ENCODE results near the gene LRP8. TPM values are rescaled to one million over a fixed set of nuclear protein-coding genes. Genes with fewer than 3 reads are reported as not detected.
"Not testable (repeated sequence)": the region's sequence is repeated elsewhere in the genome, so short reads cannot be mapped to it uniquely, and the experiment has no call there.

LRP8 gene
- total RNA-seq, 2 experiments from 2014 or later: 65.1 to 82.5 TPM

DNA sequence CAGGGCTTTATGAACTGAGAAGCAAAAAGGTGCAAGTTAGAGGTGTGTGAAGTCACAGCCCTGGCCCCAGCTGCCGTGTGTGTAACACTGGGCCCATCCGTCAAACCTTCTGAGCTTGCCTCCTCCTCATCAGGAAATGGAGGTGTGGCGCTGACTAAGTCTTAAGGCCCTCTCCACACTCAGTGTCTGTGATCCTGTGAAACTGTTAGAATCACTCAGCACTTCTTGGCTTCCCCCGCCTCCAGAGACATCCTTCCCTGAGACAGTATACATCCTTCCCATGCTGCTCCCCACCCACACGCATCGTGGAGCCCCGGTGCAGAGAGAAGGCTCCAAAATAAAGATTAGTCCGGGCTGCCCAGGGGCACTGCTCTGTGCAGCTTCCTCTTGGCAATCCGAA lies 33.3 kb downstream of the LRP8 start:
- CTCF ChIA-PET: interaction anchor here (2.1 kb wide), 1 partner anchor 99 kb away, joined by 7 read pairs; no protein-coding TSS in a partner anchor
- DNase-seq (peak; percentile 55), ATAC-seq (peak; percentile 74)
- H3K4me3 Mint-ChIP-seq: no peak overlapping the region
- H3K27ac Mint-ChIP-seq: peak overlapping the region; percentile 69
- no peaks in the 10 kb centered on the region for H3K9me3 Mint-ChIP-seq (ENCODE audit: low read depth)
- no peaks in the 10 kb centered on the region for H3K36me3 Mint-ChIP-seq
- no peaks in the 10 kb centered on the region for H3K27me3 Mint-ChIP-seq
- peaks cover 37% of the 10 kb centered on the region for H3K4me1 Mint-ChIP-seq

DNA sequence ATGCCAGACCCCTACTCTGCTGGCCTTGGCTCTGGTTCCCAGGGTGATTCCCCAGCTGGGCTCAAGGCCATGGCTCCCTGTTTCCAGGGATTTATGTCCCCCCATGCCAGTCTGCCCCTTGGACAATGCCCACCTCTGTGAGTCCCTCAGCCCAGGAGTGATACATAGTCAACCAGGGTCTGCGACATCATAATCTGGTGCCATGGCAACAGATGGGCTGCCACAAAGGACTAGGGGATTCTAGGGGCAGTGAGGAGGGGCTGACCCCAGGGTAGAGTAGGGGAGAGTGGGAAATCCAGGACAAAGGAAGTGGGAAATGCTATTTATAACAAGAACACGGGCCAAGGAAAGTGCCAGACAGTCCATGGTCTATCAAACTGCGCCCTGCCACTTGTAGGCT lies 33.8 kb downstream of the LRP8 start:
- H3K4me1 Mint-ChIP-seq: peaks cover 37% of the 10 kb centered on the region
- H3K4me3 Mint-ChIP-seq: no peak overlapping the region
- CTCF ChIA-PET: interaction anchor here (0.6 kb wide), 1 partner anchor 150 kb away, joined by 4 read pairs; no protein-coding TSS in a partner anchor
- ATAC-seq (no peak), DNase-seq (no peak)
- peak overlapping the region; percentile 5 for H3K27ac Mint-ChIP-seq
- H3K27me3 Mint-ChIP-seq: no peaks in the 10 kb centered on the region
- no peaks in the 10 kb centered on the region for H3K9me3 Mint-ChIP-seq (ENCODE audit: low read depth)
- H3K36me3 Mint-ChIP-seq: no peaks in the 10 kb centered on the region

DNA sequence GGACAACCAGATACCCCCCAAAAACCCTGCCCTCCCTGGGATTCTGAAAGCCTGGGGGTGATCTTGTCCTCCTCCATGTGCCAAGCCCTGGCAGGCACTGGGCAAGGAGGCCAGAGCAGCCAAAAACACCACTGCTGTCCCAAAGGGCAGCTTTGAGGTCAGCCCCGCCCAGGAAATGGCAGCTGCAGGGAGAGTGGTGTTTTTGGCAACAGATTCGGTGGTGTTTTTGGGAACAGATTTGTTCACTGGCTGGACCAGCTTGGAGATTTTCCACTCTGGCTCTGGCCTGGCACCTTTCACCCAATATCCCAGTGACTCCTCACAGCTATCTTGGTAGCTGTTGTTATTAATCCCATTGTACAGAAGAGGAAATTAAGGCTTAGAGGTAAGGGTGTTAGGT lies 34.7 kb downstream of the LRP8 start:
- peaks cover 34% of the 10 kb centered on the region for H3K4me1 Mint-ChIP-seq
- CTCF ChIA-PET: interaction anchor here (0.7 kb wide), 1 partner anchor 97 kb away, joined by 3 read pairs; no protein-coding TSS in a partner anchor
- no peaks in the 10 kb centered on the region for H3K27me3 Mint-ChIP-seq
- ATAC-seq (no peak), DNase-seq (no peak)
- H3K9me3 Mint-ChIP-seq (ENCODE audit: low read depth): no peaks in the 10 kb centered on the region
- peak overlapping the region; percentile 71 for H3K27ac Mint-ChIP-seq
- H3K4me3 Mint-ChIP-seq: no peak overlapping the region
- H3K36me3 Mint-ChIP-seq: no peaks in the 10 kb centered on the region

DNA sequence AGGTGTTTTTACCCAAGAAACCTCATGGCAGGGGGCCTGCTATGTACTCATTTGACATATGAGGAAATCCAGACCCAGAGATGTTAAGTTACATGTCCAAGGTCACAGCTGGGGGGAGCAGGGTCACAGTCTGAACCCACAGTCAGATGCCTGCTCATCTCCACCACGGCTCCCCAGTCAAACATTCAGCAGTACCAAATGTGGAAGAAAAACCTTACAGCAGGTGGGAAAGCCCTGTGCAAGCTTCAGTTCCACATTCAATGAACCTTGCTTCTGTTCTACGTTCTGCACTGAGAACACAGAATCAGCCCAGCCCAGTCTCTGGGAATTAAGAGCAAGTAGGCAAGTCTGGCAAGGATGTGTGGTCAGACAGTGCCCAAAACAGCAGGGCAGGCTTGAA lies 35.2 kb downstream of the LRP8 start:
- peaks cover 34% of the 10 kb centered on the region for H3K4me1 Mint-ChIP-seq
- peak overlapping the region; percentile 71 for H3K27ac Mint-ChIP-seq
- no peaks in the 10 kb centered on the region for H3K27me3 Mint-ChIP-seq
- no peaks in the 10 kb centered on the region for H3K9me3 Mint-ChIP-seq (ENCODE audit: low read depth)
- H3K36me3 Mint-ChIP-seq: no peaks in the 10 kb centered on the region
- no peak overlapping the region for H3K4me3 Mint-ChIP-seq
- ATAC-seq (no peak), DNase-seq (no peak)
- CTCF ChIA-PET: interaction anchor here (0.7 to 2.1 kb wide), 3 partner anchors 76 to 101 kb away, joined by 3 to 12 read pairs (median 3); no protein-coding TSS in a partner anchor

DNA sequence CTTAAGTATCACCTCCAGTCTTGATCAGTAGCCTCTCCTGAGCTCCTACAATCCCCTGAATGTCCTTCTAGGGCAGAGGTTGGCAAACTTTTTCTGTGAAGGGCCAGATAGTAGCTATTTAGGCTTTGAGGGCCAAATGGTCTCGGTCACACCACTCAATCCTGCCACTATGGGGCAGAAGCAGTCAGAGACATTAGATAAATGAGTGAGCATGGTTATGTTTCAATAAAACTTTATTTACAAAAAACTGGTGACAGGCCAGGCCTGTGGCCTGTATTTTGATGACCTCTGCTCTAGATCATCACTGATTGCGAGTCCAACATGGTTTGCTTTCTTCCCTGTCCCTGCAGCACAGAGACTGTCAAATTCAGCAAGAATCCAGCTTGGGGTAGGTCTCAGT lies 36.3 kb downstream of the LRP8 start:
- peak overlapping the region; percentile 12 for H3K27ac Mint-ChIP-seq
- DNase-seq (no peak), ATAC-seq (no peak)
- peaks cover 38% of the 10 kb centered on the region for H3K4me1 Mint-ChIP-seq
- CTCF ChIA-PET: interaction anchor here (0.6 to 2.1 kb wide), 7 partner anchors 8 to 105 kb away, joined by 3 to 12 read pairs (median 3); no protein-coding TSS in a partner anchor
- H3K36me3 Mint-ChIP-seq: no peaks in the 10 kb centered on the region
- H3K4me3 Mint-ChIP-seq: no peak overlapping the region
- H3K27me3 Mint-ChIP-seq: no peaks in the 10 kb centered on the region
- no peaks in the 10 kb centered on the region for H3K9me3 Mint-ChIP-seq (ENCODE audit: low read depth)

DNA sequence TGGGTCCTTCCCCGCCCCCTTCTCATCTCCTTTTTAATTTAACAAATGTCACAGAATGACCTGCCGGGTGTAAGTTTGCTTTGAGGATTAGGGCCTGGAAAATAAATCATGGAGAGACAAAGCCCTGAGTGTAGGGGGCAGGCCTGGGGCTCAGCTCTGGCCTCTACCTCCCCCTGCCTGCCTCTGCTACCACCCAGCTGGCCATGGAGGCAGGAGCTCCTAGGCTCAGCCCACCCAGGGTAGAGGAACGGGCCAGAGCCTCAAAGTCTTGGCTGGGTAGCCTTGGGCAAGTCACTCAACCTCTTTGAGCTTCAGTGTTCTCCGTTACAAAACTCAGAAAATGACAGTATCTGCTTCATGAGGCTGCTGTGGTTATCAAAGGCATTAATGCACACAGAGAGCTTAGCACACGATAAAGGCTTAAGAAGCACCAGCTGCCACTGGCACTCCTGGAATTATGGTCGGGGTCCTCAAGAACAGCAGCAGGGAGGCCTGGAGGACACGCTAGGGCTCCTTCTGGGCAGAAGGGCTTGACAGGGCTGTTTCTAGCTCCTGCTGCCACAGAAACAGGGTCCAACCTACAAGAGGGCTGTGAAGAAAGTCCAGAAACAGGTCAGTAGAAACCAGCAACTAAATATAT lies 39.0 kb downstream of the LRP8 start:
- no peaks in the 10 kb centered on the region for H3K27me3 Mint-ChIP-seq
- DNase-seq (no peak), ATAC-seq (no peak)
- CTCF ChIA-PET: interaction anchor here (0.8 to 1.6 kb wide), 3 partner anchors 12 to 104 kb away, joined by 4 to 8 read pairs (median 5); no protein-coding TSS in a partner anchor
- H3K9me3 Mint-ChIP-seq (ENCODE audit: low read depth): no peaks in the 10 kb centered on the region
- no peak overlapping the region for H3K4me3 Mint-ChIP-seq
- H3K27ac Mint-ChIP-seq: no peak overlapping the region
- H3K36me3 Mint-ChIP-seq: peaks cover 8% of the 10 kb centered on the region
- peaks cover 23% of the 10 kb centered on the region for H3K4me1 Mint-ChIP-seq

DNA sequence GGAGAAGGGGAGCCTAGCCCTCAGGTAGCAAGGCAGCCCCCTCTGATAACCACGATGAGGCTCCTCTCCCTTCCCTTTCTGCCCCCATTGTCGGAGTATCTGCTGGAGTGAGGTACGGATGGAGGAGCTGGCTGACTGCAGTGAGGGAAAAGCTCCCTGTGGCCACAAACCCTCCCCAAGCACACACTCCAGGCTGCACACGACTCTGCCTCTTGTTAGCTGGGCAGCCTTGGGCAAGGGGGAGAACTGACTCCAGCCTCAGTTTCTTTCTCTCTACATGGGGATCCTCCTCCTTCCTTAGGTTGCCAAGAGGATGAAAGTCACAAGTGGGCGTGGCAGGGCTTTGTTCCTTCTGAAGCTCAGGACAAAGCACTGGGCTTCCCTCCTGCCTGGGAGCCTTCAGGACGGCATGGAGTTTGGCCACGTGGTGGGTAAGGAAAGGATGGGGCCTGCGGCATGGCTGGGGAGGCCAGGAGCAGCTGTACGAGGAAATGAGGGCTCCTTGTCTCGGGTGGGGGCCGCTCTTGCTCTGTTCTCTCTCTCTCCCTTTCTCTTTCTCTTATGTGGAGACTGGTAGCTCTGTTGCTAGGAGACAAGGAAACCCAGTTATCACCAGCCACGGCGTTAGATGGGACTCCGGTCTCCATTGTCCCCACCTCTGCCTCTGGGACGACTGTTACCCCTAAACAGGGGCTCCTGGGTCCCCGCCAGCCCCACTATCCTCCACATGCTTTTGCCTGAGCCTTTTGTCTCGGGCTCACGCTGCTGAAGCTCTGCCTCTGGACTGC lies 39.7 kb downstream of the LRP8 start:
- Mint-ChIP-seq H3K9me3 (ENCODE audit: low read depth) (no peaks in the 10 kb centered on the region), H3K27me3 (no peaks in the 10 kb centered on the region), H3K4me3 (no peak overlapping the region), H3K27ac (no peak overlapping the region), H3K36me3 (peaks cover 8% of the 10 kb centered on the region), H3K4me1 (peaks cover 16% of the 10 kb centered on the region)
- DNase-seq: no peak
- CTCF ChIA-PET: interaction anchor here (0.8 to 2.5 kb wide), 3 partner anchors 10 to 105 kb away, joined by 4 to 11 read pairs (median 8); no protein-coding TSS in a partner anchor
- no peak for ATAC-seq

DNA sequence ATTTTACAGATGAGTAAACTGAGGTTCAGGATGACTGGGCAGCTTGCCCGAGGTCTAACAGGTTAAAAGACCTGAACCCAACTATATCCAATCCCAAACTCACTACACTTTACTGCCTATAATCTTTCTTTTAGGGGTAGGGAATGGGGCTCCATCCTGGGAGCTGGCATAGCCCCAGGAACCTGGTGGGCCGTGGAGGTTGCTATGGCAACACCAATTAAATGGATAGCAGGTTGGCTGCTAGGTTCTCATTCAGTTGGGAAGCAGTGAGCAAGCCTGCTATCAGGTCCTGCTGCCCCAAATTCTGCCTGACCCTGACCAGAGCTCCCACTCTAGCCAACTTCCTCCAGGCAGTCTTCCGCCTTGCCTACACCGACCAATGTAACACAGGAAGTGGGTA lies 40.9 kb downstream of the LRP8 start:
- no peak overlapping the region for H3K27ac Mint-ChIP-seq

DNA sequence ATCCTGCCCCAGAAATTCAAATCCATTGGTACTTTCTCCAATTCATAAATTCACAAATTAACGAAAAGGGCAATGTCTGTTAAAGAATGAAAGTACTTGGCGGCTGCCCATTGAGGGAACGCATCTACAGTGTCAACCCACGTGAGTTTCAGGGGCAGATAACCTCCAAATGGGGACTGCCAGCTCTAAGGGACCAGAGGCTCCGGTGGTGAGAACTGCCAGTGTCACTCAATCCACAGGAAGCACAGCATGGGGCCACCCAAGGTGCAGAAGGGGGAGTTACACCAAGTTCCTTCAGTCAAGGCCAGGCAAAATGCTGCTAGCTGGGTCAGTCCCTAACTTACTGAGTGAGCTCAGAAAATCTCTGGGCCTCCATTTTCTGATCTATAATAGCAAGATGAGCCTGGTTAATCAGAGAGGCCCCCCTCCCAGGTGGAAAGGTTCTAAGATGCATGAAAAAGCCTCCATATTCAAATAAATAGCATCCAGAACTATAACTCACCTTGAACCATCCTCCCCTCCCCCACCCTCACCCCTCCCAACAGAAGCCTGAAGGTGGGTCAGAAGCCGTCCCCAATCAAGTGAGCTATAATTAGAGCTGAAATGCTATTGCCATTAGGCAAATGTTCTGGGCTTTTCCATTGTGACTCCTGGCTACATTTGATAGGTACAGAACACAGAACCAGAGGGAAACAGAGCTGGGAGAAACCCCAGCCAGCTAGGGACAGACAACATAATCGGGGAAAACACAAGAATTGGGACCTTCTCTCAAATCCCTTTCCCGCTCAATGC lies 41.7 kb downstream of the LRP8 start:
- peaks cover 10% of the 10 kb centered on the region for H3K36me3 Mint-ChIP-seq
- peak; percentile 47 for ATAC-seq
- CTCF ChIA-PET: interaction anchor here (1.1 to 2.5 kb wide), 2 partner anchors 7 to 107 kb away, joined by 5 to 11 read pairs; no protein-coding TSS in a partner anchor

More for the DNA sequence above, 40.9 kb downstream of the LRP8 start:
- CTCF ChIA-PET: interaction anchor here (1.1 to 2.5 kb wide), 2 partner anchors 8 to 106 kb away, joined by 5 to 11 read pairs; no protein-coding TSS in a partner anchor
- H3K27me3 Mint-ChIP-seq: no peaks in the 10 kb centered on the region
- no peaks in the 10 kb centered on the region for H3K9me3 Mint-ChIP-seq (ENCODE audit: low read depth)
- peaks cover 6% of the 10 kb centered on the region for H3K4me1 Mint-ChIP-seq
- no peak for DNase-seq
- no peak overlapping the region for H3K4me3 Mint-ChIP-seq
- peaks cover 8% of the 10 kb centered on the region for H3K36me3 Mint-ChIP-seq
- no peak for ATAC-seq

DNA sequence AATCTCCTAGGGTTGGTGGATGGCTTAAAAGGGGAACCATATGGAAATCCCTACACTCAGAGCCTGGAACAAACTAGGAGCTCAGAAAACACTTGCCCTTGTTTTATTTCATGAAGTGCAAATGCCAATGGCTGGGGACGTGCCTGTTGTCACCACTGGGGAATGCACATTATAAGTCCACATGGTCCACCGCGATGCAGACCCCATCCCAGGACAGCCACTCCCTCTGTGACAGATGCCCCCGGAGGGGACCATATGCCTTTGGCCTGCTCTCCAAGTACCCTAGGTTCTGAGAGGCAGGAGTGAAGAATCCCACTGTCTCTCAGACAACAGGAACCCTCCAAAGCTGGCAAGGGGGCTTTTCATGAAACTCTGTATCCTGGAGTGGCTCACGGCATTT lies 42.3 kb downstream of the LRP8 start:
- Mint-ChIP-seq H3K27me3 (no peaks in the 10 kb centered on the region), H3K4me1 (peaks cover 4% of the 10 kb centered on the region), H3K9me3 (ENCODE audit: low read depth) (no peaks in the 10 kb centered on the region), H3K27ac (no peak overlapping the region), H3K4me3 (no peak overlapping the region), H3K36me3 (peaks cover 10% of the 10 kb centered on the region)
- CTCF ChIA-PET: no interaction called here
- DNase-seq: no peak
- ATAC-seq: no peak

More for the DNA sequence above, 41.7 kb downstream of the LRP8 start:
- no peaks in the 10 kb centered on the region for H3K27me3 Mint-ChIP-seq
- H3K4me1 Mint-ChIP-seq: peaks cover 4% of the 10 kb centered on the region
- peak; percentile 45 for DNase-seq
- no peaks in the 10 kb centered on the region for H3K9me3 Mint-ChIP-seq (ENCODE audit: low read depth)
- no peak overlapping the region for H3K4me3 Mint-ChIP-seq
- H3K27ac Mint-ChIP-seq: no peak overlapping the region

DNA sequence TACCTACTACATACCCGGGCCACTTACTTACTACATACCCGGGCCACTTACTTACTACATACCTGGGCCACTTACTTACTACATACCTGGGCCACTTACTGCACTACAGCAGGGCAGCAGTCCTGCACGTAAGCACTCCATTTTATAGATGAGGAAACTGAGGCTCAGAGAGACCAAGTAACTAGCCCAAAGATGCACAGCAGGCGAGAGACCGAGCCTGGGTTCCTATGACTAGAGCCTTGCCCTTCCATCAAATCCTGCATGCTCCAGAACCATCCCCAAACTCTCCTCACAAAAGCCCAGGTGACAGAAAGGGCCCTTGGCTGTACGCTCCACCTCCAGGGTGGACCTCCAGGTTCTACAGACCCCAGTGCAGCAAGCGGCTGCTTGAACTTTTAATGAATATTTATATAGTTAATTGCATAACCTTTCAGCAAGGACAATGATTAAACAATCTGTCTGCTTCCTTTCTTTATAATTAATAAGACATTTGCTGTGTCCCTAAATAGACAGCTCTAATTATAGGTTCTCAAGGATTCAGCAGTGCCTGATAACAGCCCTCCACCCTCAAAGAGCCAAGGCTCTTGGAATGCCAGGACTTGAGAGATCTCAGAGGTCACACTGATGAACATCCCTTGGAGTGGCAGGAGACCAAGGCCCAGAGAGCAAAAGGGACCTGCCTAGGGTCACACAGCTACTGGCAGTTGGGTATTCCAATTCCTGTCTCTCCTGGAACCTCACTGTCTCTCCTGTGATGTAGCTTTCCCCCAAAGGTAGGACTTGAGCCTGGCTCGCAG lies 43.4 kb downstream of the LRP8 start:
- Mint-ChIP-seq H3K27me3 (no peaks in the 10 kb centered on the region), H3K4me3 (no peak overlapping the region), H3K4me1 (peaks cover 4% of the 10 kb centered on the region), H3K36me3 (peaks cover 13% of the 10 kb centered on the region), H3K27ac (no peak overlapping the region), H3K9me3 (ENCODE audit: low read depth) (no peaks in the 10 kb centered on the region)
- ATAC-seq (no peak), DNase-seq (no peak)
- CTCF ChIA-PET: no interaction called here

DNA sequence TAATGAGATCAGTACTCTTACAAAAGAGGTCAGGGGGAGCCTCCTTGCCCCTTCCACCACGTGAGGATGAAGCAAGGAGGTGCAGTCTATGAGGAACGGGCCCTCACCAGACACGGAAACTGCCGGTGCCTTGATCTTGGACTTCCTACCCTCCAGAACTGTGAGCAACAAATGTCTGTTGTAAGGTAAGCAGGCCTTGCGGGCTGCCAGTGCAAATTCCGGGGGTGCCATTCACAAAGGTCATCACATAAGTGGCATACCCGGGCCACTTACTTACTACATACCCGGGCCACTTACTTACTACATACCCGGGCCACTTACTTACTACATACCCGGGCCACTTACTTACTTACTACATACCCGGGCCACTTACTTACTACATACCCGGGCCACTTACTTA lies 44.7 kb downstream of the LRP8 start:
- H3K4me1 Mint-ChIP-seq; H3K27me3 Mint-ChIP-seq; CTCF ChIA-PET; H3K27ac Mint-ChIP-seq; DNase-seq; H3K9me3 Mint-ChIP-seq (ENCODE audit: low read depth); ATAC-seq; H3K4me3 Mint-ChIP-seq: not testable (repeated sequence)
- peaks cover 16% of the 10 kb centered on the region for H3K36me3 Mint-ChIP-seq
